Subcutaneous abdominal adipose tissue (tissue), 5 donors: ENCODE results near the gene RGS19.

Experiments
- H3K27ac ChIP-seq: one replicate; pipeline ENCODE4 v1.7.0; 2013; ENCODE audit warnings: low read depth, mild to moderate bottlenecking, inconsistent platforms, low read length, moderate library complexity
- H3K27me3 ChIP-seq, 5 donors: one replicate each; pipeline ENCODE4 v1.7.0; 2013; ENCODE audit warnings: low read length in 5 of 5, inconsistent platforms in 1 of 5; ENCODE audit not compliant: control insufficient read depth in 5 of 5, insufficient read depth in 4 of 5
- H3K36me3 ChIP-seq, 5 donors: one replicate each; pipeline ENCODE4 v1.7.0; 2013; ENCODE audit warnings: low read length in 5 of 5; ENCODE audit not compliant: control insufficient read depth in 5 of 5, insufficient read depth in 5 of 5
- H3K4me1 ChIP-seq, 5 donors: one replicate each; pipeline ENCODE4 v1.7.0; 2013; ENCODE audit warnings: low read length in 5 of 5, mild to moderate bottlenecking in 3 of 5, moderate library complexity in 1 of 5; ENCODE audit not compliant: control insufficient read depth in 5 of 5, insufficient read depth in 5 of 5
- H3K4me3 ChIP-seq, 5 donors: one replicate each; pipeline ENCODE4 v1.7.0; 2013; ENCODE audit warnings: low read length in 5 of 5, low read depth in 1 of 5
- H3K9ac ChIP-seq, 5 donors: one replicate each; pipeline ENCODE4 v1.7.0; 2013; ENCODE audit warnings: low read length in 5 of 5, mild to moderate bottlenecking in 4 of 5, moderate library complexity in 3 of 5
- H3K9me3 ChIP-seq, 5 donors: one replicate each; pipeline ENCODE4 v1.7.0; 2013; ENCODE audit warnings: low read length in 5 of 5; ENCODE audit not compliant: control insufficient read depth in 5 of 5
- donor health status: healthy.
- donor health status: healthy.
- donor health status: healthy.
- donor health status: healthy.
- donor health status: healthy.

The RGS19 gene

DNA sequence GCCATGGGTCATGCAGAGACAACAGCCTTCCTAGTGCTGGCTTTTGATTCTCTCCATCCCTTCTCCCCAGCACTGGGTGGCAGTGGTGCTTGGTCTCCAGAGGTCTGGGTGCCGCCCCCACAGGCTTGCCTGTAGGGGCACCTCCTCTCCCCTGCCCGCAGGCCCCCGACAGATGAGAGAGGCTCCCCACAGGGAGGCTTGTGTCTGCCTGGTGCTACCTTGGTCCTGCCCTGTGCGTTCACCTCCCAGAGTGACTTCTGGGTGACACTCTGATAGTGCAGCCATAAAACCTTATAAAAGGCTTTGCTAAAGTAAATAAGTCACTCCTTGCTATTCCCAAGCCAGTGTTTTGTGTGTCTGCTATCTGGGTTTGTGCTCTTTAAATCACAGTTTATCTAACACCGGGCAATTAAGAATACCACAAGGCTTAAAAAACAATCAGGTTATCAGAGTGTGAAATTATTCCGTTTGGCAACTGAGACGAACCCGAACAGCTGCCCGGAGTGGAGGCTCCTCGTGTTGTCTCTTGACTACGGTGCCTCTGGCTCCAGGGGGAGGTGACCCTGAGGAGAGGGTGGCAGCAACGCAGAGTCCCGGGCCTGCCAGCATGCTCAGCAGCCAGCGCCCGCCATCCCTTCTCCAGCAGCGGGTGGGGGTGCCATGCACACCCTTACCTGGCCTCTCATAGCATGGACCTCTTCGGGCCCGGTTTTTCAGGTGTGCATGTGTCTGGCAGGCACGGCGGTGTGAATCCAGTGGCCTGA, 48.8 kb downstream of the RGS19 start:
- Histone ChIP-seq H3K36me3 (peaks cover 0 to 96% (median 86%) of the 10 kb centered on the region in 5 donors), H3K27me3 (no peaks in the 10 kb centered on the region), H3K4me1 (peaks cover 0 to 4% (median 0%) of the 10 kb centered on the region in 5 donors), H3K4me3 (no peak overlapping the region), H3K9me3 (no peaks in the 10 kb centered on the region), H3K27ac (no peak overlapping the region), H3K9ac (no peak overlapping the region)

DNA sequence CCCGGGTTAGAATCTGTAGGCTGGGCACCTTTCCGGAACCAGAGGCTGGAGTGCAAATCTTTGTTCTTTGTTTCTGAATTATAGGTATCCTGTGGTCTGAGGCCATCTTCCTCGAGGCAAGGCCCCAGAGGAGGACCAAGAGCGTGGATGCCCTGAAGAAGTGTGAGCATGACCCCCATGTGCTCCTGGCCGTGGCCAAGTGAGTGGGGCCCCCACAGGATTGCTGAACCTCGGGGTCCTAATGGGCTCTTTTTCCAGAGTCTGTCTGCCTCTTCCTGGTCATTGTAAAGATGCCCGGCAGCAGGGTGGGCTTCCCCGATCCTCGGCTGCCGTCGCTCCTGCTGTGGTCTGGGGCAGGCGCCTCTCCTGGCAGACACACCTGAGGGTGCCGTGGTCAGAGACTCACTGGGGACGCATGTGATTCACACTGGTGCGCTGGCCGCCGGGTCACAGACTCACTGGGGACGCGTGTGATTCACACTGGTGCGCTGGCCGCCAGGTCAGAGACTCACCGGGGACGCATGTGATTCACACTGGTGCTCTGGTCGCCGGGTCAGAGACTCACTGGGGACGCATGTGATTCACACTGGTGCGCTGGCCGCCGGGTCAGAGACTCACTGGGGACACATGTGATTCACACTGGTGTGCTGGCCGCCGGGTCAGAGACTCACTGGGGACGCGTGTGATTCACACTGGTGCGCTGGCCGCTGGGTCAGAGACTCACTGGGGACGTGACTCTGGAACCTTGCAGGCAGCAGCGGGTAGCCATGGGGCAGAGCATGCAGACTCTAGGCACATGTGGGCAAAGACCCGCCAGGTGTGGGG, 49.8 kb downstream of the RGS19 start:
- Histone ChIP-seq H3K27ac (no peak overlapping the region), H3K36me3 (peaks cover 0 to 98% (median 90%) of the 10 kb centered on the region in 5 donors), H3K4me3 (no peak overlapping the region), H3K4me1 (peaks cover 0 to 4% (median 0%) of the 10 kb centered on the region in 5 donors), H3K27me3 (no peaks in the 10 kb centered on the region), H3K9ac (no peak overlapping the region), H3K9me3 (no peaks in the 10 kb centered on the region)

DNA sequence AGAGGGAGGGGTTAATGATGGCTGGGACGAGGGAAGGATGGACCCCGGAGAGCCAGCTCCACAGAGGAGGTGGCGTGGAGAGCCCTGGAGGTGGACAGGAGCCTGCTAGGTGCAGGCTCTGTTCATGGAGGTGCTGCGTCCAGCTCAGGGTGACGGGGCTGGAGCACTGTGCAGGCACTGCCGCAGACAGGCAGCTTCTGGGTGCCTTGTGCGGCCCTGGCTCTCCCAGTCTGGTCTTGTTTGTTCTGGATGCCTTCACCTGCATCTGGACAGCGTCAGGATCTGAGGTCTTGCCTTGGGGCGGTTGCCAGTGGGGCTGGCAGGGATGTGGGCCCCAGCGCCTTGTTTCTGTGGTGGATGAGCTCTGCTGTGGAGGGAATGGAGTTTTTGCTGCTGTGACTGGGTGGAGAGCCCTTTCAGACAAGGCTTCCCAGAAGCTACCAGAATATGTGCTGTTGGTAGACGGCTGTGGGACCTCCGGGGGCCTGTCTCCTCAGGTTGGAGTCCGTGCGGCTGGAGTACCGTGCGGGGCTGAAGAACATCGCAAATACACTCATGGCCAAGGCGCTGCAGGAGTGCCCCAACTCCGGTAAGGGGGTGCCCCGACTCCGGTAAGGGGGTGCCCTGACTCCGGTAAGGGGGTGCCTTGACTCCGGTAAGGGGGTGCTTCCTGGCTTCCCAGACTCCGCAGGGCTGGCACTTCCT, 51.2 kb downstream of the RGS19 start:
- Histone ChIP-seq H3K27ac (no peak overlapping the region), H3K9ac (no peak overlapping the region), H3K4me1 (no peaks in the 10 kb centered on the region), H3K4me3 (no peak overlapping the region), H3K36me3 (peaks cover 0 to 98% (median 95%) of the 10 kb centered on the region in 5 donors), H3K27me3 (no peaks in the 10 kb centered on the region), H3K9me3 (no peaks in the 10 kb centered on the region)

DNA sequence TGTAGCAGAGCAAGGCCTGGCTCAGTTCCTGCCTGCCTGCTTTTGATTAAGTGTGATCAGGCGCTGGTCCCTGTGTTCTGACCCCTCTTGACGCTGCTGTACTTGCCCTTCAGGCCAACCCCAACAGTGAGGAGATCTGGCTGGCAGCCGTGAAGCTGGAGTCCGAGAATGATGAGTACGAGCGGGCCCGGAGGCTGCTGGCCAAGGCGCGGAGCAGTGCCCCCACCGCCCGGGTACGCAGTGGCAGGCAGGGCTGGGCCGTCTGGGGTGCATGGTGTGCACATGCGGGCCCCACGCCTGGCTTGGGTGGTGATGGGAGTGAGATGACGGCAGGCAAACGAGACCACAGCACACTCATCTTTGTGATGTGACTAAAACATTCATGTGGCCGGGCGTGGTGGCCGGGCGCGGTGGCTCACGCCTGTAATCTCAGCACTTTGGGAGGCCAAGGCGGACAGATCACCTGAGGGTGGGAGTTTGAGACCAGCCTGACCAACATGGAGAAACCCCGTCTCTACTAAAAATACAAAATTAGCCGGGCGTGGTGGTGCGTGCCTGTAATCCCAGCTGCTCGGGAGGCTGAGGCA, 53.4 kb downstream of the RGS19 start:
- Histone ChIP-seq H3K36me3 (peaks cover 0 to 100% (median 97%) of the 10 kb centered on the region in 5 donors), H3K27ac (no peak overlapping the region)

DNA sequence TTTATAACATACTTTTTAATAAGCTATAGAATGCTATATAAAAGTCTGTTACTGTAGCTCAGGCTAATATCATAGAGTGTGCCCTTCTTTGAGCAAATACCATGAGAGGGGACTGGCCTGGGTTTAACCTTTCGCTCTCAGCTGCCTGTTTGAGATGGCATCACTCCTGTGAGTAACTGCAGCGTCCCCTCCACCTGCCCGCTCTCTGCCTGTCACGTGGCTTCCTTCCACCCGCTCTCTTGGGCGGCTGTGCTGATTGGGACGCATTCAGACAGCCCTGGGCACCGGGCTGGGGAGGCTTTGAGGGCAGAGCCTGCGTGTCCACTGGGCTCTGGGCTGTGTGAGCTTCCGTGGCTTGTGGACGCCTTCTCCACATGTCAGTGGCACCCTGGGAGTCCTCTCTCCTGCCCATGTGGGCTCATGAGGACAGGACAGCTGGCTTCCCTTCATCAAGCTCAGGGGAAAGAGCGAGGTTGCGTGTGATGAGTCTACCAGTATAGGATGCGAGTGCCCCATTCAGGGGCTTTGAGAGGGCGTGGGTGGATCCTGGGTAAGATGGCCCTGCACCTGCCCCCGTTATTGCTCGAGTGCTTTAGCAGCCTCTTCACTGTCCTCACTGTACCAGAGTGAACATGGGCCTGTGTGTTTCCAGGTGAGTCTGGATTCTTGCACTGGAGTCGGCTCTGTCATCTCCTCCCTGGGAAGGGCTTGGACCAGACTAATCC, 54.1 kb downstream of the RGS19 start:
- no peak overlapping the region for H3K27ac ChIP-seq
- no peaks in the 10 kb centered on the region for H3K9me3 ChIP-seq
- peaks cover 0 to 98% (median 93%) of the 10 kb centered on the region in 5 donors for H3K36me3 ChIP-seq
- no peak overlapping the region for H3K4me3 ChIP-seq
- H3K9ac ChIP-seq, result no peak overlapping the region
- no peaks in the 10 kb centered on the region for H3K4me1 ChIP-seq
- no peaks in the 10 kb centered on the region for H3K27me3 ChIP-seq

More for the DNA sequence above, 53.4 kb downstream of the RGS19 start:
- no peaks in the 10 kb centered on the region for H3K4me1 ChIP-seq
- no peaks in the 10 kb centered on the region for H3K27me3 ChIP-seq
- H3K4me3 ChIP-seq, result no peak overlapping the region
- no peak overlapping the region for H3K9ac ChIP-seq
- no peaks in the 10 kb centered on the region for H3K9me3 ChIP-seq

DNA sequence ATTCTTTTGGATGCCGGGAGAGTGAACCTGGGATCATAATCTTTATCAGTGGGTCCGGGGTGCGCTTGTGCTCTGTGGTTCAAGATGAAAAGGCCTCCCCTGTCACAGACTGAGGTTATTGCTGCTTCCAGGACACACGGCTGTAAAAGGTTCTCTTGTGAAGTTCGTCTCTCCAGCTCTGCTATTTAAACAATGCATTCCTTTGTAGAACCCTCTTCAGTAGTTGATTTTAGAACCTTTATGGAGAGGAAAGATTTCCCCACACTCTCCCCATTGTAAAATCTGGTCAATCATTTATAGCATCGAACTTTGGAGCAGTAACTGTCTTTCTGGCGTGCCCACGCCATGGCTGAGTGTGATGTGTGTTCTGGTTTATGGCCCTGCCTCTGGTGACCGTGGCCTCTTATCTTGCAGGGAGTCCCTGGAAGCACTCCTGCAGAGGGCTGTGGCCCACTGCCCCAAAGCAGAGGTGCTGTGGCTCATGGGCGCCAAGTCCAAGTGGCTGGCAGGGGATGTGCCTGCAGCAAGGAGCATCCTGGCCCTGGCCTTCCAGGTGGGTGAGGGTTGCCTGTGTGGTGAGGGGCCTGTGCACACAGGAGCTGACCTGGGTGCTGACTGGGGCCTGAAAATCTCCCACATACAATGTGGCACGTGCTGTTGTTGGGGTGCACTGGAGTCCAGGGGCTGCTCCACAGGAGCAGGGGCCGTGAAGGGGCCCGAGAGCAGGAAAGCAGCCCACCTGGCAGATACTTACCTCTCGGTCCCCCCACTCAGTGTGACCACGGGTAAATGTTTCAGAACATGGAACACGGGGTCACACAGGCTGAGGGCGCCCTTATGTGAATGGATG, 55.0 kb downstream of the RGS19 start:
- no peaks in the 10 kb centered on the region for H3K27me3 ChIP-seq
- H3K4me1 ChIP-seq, result no peaks in the 10 kb centered on the region
- no peak overlapping the region for H3K9ac ChIP-seq
- no peaks in the 10 kb centered on the region for H3K9me3 ChIP-seq
- H3K27ac ChIP-seq, result no peak overlapping the region
- no peak overlapping the region for H3K4me3 ChIP-seq
- H3K36me3 ChIP-seq, result peaks cover 0 to 97% (median 91%) of the 10 kb centered on the region in 5 donors

DNA sequence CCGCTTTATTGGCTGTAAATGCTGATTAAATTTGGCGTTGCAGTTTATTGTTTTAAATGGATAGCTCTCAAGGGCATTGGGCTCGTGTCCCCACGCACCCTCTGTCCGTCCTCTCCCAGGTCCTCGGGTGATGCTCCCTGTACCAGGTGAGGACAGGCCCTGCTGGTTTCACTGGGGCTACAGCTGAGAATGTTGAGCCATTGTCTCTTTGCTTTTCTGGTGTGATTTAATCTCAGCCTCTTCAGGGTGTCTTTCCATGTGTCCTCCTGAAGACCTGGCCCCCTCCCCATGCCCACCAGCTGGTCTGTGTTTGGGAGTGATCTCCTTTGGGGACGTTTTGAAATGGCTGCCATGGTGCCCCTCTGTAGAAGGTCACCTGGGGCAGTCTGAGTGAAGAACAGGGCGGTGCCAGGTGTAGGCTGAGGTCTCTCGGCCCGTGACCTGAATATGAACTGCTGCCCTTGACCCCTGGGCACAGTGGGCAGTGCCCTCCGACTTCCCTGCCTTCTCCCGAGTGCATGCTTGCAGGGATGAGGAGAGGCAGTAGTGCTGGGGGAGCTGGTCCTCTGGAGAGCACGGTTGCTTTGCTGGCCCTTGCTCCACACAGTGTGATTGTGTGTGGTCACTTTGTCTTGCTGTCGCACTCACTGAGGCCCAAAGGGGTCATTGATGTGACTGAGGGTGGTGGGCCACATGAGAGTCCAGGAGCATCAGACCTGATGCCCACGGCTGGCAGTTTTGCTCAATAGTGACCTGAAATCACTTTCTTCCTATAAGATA, 55.8 kb downstream of the RGS19 start:
- Histone ChIP-seq H3K4me1 (no peaks in the 10 kb centered on the region), H3K27me3 (no peaks in the 10 kb centered on the region), H3K9ac (no peak overlapping the region), H3K36me3 (peaks cover 2 to 97% (median 92%) of the 10 kb centered on the region in 5 donors), H3K27ac (no peak overlapping the region), H3K9me3 (no peaks in the 10 kb centered on the region), H3K4me3 (no peak overlapping the region)
